Measurements from ENCODE around the gene FGD6.
"Not testable (repeated sequence)": the region's sequence is repeated elsewhere in the genome, so short reads cannot be mapped to it uniquely, and the experiment has no call there.

Gene FGD6

GRCh38 chr12:95096852-95097251, 120.4 kb downstream of the FGD6 start:
- Histone ChIP-seq H3K4me1 (ENCODE audit: insufficient read depth, low read length) (peaks cover 23% of the 10 kb centered on the region), H3K36me3 (ENCODE audit: insufficient read depth, low read length) (peaks cover 19% of the 10 kb centered on the region)

GRCh38 chr12:95096378-95096777, 120.9 kb downstream of the FGD6 start:
- H3K27me3 ChIP-seq (ENCODE audit: insufficient read depth, low read length) = no peaks in the 10 kb centered on the region
- peaks cover 23% of the 10 kb centered on the region for H3K36me3 ChIP-seq (ENCODE audit: insufficient read depth, low read length)

More at GRCh38 chr12:95096852-95097251, 120.4 kb downstream of the FGD6 start:
- Histone ChIP-seq H3K27me3 (ENCODE audit: insufficient read depth, low read length) (no peaks in the 10 kb centered on the region), H2AFZ (ENCODE audit: low read depth, low read length) (no peak overlapping the region), H3K9me3 (ENCODE audit: low read length) (no peaks in the 10 kb centered on the region), H3K4me3 (ENCODE audit: low read length) (no peak overlapping the region)

GRCh38 chr12:95095866-95096265, 121.4 kb downstream of the FGD6 start:
- Histone ChIP-seq H3K36me3 (ENCODE audit: insufficient read depth, low read length) (peaks cover 28% of the 10 kb centered on the region), H3K4me1 (ENCODE audit: insufficient read depth, low read length) (peaks cover 23% of the 10 kb centered on the region)
- not testable (repeated sequence) for H3K9me3 ChIP-seq (ENCODE audit: low read length); H3K27me3 ChIP-seq (ENCODE audit: insufficient read depth, low read length); H2AFZ ChIP-seq (ENCODE audit: low read depth, low read length); H3K4me3 ChIP-seq (ENCODE audit: low read length)

More at GRCh38 chr12:95096378-95096777, 120.9 kb downstream of the FGD6 start:
- Histone ChIP-seq H2AFZ (ENCODE audit: low read depth, low read length) (no peak overlapping the region), H3K9me3 (ENCODE audit: low read length) (no peaks in the 10 kb centered on the region), H3K4me1 (ENCODE audit: insufficient read depth, low read length) (peaks cover 23% of the 10 kb centered on the region), H3K4me3 (ENCODE audit: low read length) (no peak overlapping the region)

- no peak overlapping the region for H3K4me3 ChIP-seq (ENCODE audit: low read length)
- peaks cover 14% of the 10 kb centered on the region for H3K4me1 ChIP-seq (ENCODE audit: insufficient read depth, low read length)
- peaks cover 41% of the 10 kb centered on the region for H3K36me3 ChIP-seq (ENCODE audit: insufficient read depth, low read length)
- no peak overlapping the region for H2AFZ ChIP-seq (ENCODE audit: low read depth, low read length)
- H3K27me3 ChIP-seq (ENCODE audit: insufficient read depth, low read length) = no peaks in the 10 kb centered on the region
- no peaks in the 10 kb centered on the region for H3K9me3 ChIP-seq (ENCODE audit: low read length)
Observed at GRCh38 chr12:95089462-95089861, 127.8 kb downstream of the FGD6 start.

- no peaks in the 10 kb centered on the region for H3K9me3 ChIP-seq (ENCODE audit: low read length)
- no peaks in the 10 kb centered on the region for H3K27me3 ChIP-seq (ENCODE audit: insufficient read depth, low read length)
- H3K4me1 ChIP-seq (ENCODE audit: insufficient read depth, low read length) = peaks cover 19% of the 10 kb centered on the region
- H2AFZ ChIP-seq (ENCODE audit: low read depth, low read length) = no peak overlapping the region
- peaks cover 41% of the 10 kb centered on the region for H3K36me3 ChIP-seq (ENCODE audit: insufficient read depth, low read length)
- H3K4me3 ChIP-seq (ENCODE audit: low read length) = no peak overlapping the region
Observed at GRCh38 chr12:95088379-95088778, 128.9 kb downstream of the FGD6 start.

GRCh38 chr12:95085612-95086011, 131.7 kb downstream of the FGD6 start:
- H3K9me3 ChIP-seq (ENCODE audit: low read length) = no peaks in the 10 kb centered on the region
- peaks cover 20% of the 10 kb centered on the region for H3K36me3 ChIP-seq (ENCODE audit: insufficient read depth, low read length)

GRCh38 chr12:95083938-95084337, 133.3 kb downstream of the FGD6 start:
- H2AFZ ChIP-seq (ENCODE audit: low read depth, low read length) = no peak overlapping the region
- no peaks in the 10 kb centered on the region for H3K27me3 ChIP-seq (ENCODE audit: insufficient read depth, low read length)
- no peaks in the 10 kb centered on the region for H3K9me3 ChIP-seq (ENCODE audit: low read length)
- H3K4me3 ChIP-seq (ENCODE audit: low read length) = no peak overlapping the region
- peaks cover 11% of the 10 kb centered on the region for H3K36me3 ChIP-seq (ENCODE audit: insufficient read depth, low read length)
- H3K4me1 ChIP-seq (ENCODE audit: insufficient read depth, low read length) = peaks cover 22% of the 10 kb centered on the region

More at GRCh38 chr12:95085612-95086011, 131.7 kb downstream of the FGD6 start:
- H3K4me1 ChIP-seq (ENCODE audit: insufficient read depth, low read length) = peaks cover 22% of the 10 kb centered on the region
- no peak overlapping the region for H3K4me3 ChIP-seq (ENCODE audit: low read length)
- H2AFZ ChIP-seq (ENCODE audit: low read depth, low read length) = no peak overlapping the region
- no peaks in the 10 kb centered on the region for H3K27me3 ChIP-seq (ENCODE audit: insufficient read depth, low read length)

GRCh38 chr12:95083471-95083870, 133.8 kb downstream of the FGD6 start:
- Histone ChIP-seq H2AFZ (ENCODE audit: low read depth, low read length) (no peak overlapping the region), H3K27me3 (ENCODE audit: insufficient read depth, low read length) (no peaks in the 10 kb centered on the region), H3K36me3 (ENCODE audit: insufficient read depth, low read length) (peaks cover 6% of the 10 kb centered on the region), H3K4me1 (ENCODE audit: insufficient read depth, low read length) (peaks cover 22% of the 10 kb centered on the region), H3K9me3 (ENCODE audit: low read length) (no peaks in the 10 kb centered on the region), H3K4me3 (ENCODE audit: low read length) (no peak overlapping the region)

GRCh38 chr12:95077341-95077740, 139.9 kb downstream of the FGD6 start:
- Histone ChIP-seq H3K4me3 (ENCODE audit: low read length) (no peak overlapping the region), H3K27me3 (ENCODE audit: insufficient read depth, low read length) (no peaks in the 10 kb centered on the region), H3K36me3 (ENCODE audit: insufficient read depth, low read length) (no peaks in the 10 kb centered on the region), H3K4me1 (ENCODE audit: insufficient read depth, low read length) (no peaks in the 10 kb centered on the region), H2AFZ (ENCODE audit: low read depth, low read length) (no peak overlapping the region), H3K9me3 (ENCODE audit: low read length) (no peaks in the 10 kb centered on the region)

- Histone ChIP-seq H3K4me1 (ENCODE audit: insufficient read depth, low read length) (no peaks in the 10 kb centered on the region), H3K9me3 (ENCODE audit: low read length) (no peaks in the 10 kb centered on the region), H3K27me3 (ENCODE audit: insufficient read depth, low read length) (no peaks in the 10 kb centered on the region), H3K36me3 (ENCODE audit: insufficient read depth, low read length) (peaks cover 7% of the 10 kb centered on the region), H2AFZ (ENCODE audit: low read depth, low read length) (no peak overlapping the region), H3K4me3 (ENCODE audit: low read length) (no peak overlapping the region)
Observed at GRCh38 chr12:95074766-95075165, 142.5 kb downstream of the FGD6 start.

- H3K27me3 ChIP-seq (ENCODE audit: insufficient read depth, low read length) = no peaks in the 10 kb centered on the region
- H3K36me3 ChIP-seq (ENCODE audit: insufficient read depth, low read length) = peaks cover 13% of the 10 kb centered on the region
- no peaks in the 10 kb centered on the region for H3K4me1 ChIP-seq (ENCODE audit: insufficient read depth, low read length)
- H3K4me3 ChIP-seq (ENCODE audit: low read length) = peak overlapping the region; percentile 78
- H3K9me3 ChIP-seq (ENCODE audit: low read length) = no peaks in the 10 kb centered on the region
- no peak overlapping the region for H2AFZ ChIP-seq (ENCODE audit: low read depth, low read length)
Observed at GRCh38 chr12:95073698-95074520, 143.4 kb downstream of the FGD6 start.

GRCh38 chr12:95072900-95073697, 144.2 kb downstream of the FGD6 start, which contains the start of gene NR2C1:
Gene NR2C1 (minus strand): TSS chr12:95073618. CDS start chr12:95067384, 6,234 bp downstream.
- H3K4me3 ChIP-seq (ENCODE audit: low read length) = peak within 1 kb of the TSS; percentile 78
- no peaks in the 10 kb centered on the region for H3K9me3 ChIP-seq (ENCODE audit: low read length)
- H2AFZ ChIP-seq (ENCODE audit: low read depth, low read length) = peak within 1 kb of the TSS; percentile 90
- no peaks in the 10 kb centered on the region for H3K4me1 ChIP-seq (ENCODE audit: insufficient read depth, low read length)
- no peaks in the 10 kb centered on the region for H3K27me3 ChIP-seq (ENCODE audit: insufficient read depth, low read length)
- peaks cover 13% of the 10 kb centered on the region for H3K36me3 ChIP-seq (ENCODE audit: insufficient read depth, low read length)

GRCh38 chr12:95070378-95070777, 146.9 kb downstream of the FGD6 start:
- no peak overlapping the region for H3K4me3 ChIP-seq (ENCODE audit: low read length)

More at GRCh38 chr12:95070378-95070777, 146.9 kb downstream of the FGD6 start:
- no peaks in the 10 kb centered on the region for H3K27me3 ChIP-seq (ENCODE audit: insufficient read depth, low read length)
- H3K4me1 ChIP-seq (ENCODE audit: insufficient read depth, low read length) = no peaks in the 10 kb centered on the region
- H3K9me3 ChIP-seq (ENCODE audit: low read length) = no peaks in the 10 kb centered on the region
- H3K36me3 ChIP-seq (ENCODE audit: insufficient read depth, low read length) = peaks cover 23% of the 10 kb centered on the region
- no peak overlapping the region for H2AFZ ChIP-seq (ENCODE audit: low read depth, low read length)
